GM20431 (cell line): ENCODE data around the gene NPLOC4.
"Not testable (repeated sequence)": the region's sequence is repeated elsewhere in the genome, so short reads cannot be mapped to it uniquely, and the experiment has no call there.

Experiments
- in situ Hi-C: fragments of 300-500 bp; cut with MseI, MboI; formaldehyde crosslinking; loops from one replicate; pipeline ENCODE4 v1.15.0; 2020; ENCODE audit warnings: low sequenced_read_pairs; ENCODE audit not compliant: unreplicated experiment

NPLOC4 gene

GRCh38 chr17:81539571-81539900 is 97.4 kb downstream of the NPLOC4 start:
- in situ Hi-C loops, result no loop called here

GRCh38 chr17:81538651-81539570 is 98.0 kb downstream of the NPLOC4 start:
- in situ Hi-C loops, result no loop called here

GRCh38 chr17:81537856-81538555 is 98.9 kb downstream of the NPLOC4 start:
- in situ Hi-C loops, result no loop called here

- in situ Hi-C loops, result no loop called here
These were observed 99.5 kb downstream of the NPLOC4 start for GRCh38 chr17:81537343-81537855.

GRCh38 chr17:81536299-81537290 is 100.3 kb downstream of the NPLOC4 start:
- in situ Hi-C loops, result no loop called here

GRCh38 chr17:81535480-81536298 is 101.2 kb downstream of the NPLOC4 start:
- in situ Hi-C loops, result no loop called here

- in situ Hi-C loops, result no loop called here
These were observed 101.9 kb downstream of the NPLOC4 start for GRCh38 chr17:81535007-81535328.

- in situ Hi-C loops, result no loop called here
These were observed 102.5 kb downstream of the NPLOC4 start for GRCh38 chr17:81534157-81535006.

GRCh38 chr17:81533339-81534141 is 103.4 kb downstream of the NPLOC4 start:
- in situ Hi-C loops, result no loop called here

GRCh38 chr17:81532490-81533287 is 104.2 kb downstream of the NPLOC4 start:
- in situ Hi-C loops, result no loop called here

- in situ Hi-C loops, result not testable (repeated sequence)
These were observed 104.9 kb downstream of the NPLOC4 start for GRCh38 chr17:81531998-81532404.

- in situ Hi-C loops, result not testable (repeated sequence)
These were observed 105.9 kb downstream of the NPLOC4 start for GRCh38 chr17:81531013-81531412.

- in situ Hi-C loops, result no loop called here
These were observed 107.5 kb downstream of the NPLOC4 start for GRCh38 chr17:81529437-81529803.

- in situ Hi-C loops, result no loop called here
These were observed 108.1 kb downstream of the NPLOC4 start for GRCh38 chr17:81528651-81529436.

- in situ Hi-C loops, result no loop called here
These were observed 108.6 kb downstream of the NPLOC4 start for GRCh38 chr17:81528384-81528650.

GRCh38 chr17:81527591-81528383 is 109.1 kb downstream of the NPLOC4 start, which contains the start of gene FSCN2:
Gene FSCN2, plus strand, starts transcription at chr17:81528377. Its CDS starts 155 bp downstream, at chr17:81528532.
- in situ Hi-C loops, result no loop called here
